Adrenal gland (tissue), 5 donors: ENCODE results near the gene AADACL4.

Experiments
- POLR2A ChIP-seq, 2 donors: fragments of 450-650 bp; IDR thresholded peaks; one replicate each; pipeline ENCODE4 v1.6.1; 2017; ENCODE audit warnings: antibody characterized with exemption in 2 of 2, mild to moderate bottlenecking in 2 of 2, moderate library complexity in 1 of 2
- TF ChIP-seq, protein P1 (sequence below), 6 experiments: fragments of 450-650 bp in 4 of 6; fragments of 200-600 bp in 2 of 6; sonication (generic) in 1 of 6; IDR thresholded peaks; 1 replicate in 5 of 6; 2 replicates in 1 of 6; pipeline versions ENCODE4 v1.5.1 to v1.8.0; 2016 to 2021; ENCODE audit warnings: antibody characterized with exemption in 6 of 6, mild to moderate bottlenecking in 2 of 6, moderate library complexity in 1 of 6
- donor health status: DM: no; HTN: no; CAD: no.

DNA sequence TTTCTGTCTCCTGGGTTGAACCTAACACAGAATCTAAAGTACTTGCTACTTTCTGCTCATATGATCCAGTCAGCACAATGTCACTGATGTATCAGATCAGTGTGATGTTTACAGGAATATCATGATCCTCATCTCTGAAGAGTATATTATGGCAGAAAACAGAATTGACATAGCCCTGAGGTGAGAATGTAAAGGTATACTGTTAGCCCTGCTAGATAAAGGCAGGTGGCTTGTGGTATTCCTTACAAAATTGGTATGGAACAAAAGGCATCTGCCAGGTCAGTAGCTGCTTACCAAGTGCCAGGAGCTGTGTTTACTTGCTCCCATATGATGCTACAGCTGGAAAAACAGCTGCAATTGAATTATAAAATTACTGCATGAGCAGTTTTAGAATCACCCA lies 30.5 kb downstream of the AADACL4 start:
- TF ChIP-seq, protein P1, sequence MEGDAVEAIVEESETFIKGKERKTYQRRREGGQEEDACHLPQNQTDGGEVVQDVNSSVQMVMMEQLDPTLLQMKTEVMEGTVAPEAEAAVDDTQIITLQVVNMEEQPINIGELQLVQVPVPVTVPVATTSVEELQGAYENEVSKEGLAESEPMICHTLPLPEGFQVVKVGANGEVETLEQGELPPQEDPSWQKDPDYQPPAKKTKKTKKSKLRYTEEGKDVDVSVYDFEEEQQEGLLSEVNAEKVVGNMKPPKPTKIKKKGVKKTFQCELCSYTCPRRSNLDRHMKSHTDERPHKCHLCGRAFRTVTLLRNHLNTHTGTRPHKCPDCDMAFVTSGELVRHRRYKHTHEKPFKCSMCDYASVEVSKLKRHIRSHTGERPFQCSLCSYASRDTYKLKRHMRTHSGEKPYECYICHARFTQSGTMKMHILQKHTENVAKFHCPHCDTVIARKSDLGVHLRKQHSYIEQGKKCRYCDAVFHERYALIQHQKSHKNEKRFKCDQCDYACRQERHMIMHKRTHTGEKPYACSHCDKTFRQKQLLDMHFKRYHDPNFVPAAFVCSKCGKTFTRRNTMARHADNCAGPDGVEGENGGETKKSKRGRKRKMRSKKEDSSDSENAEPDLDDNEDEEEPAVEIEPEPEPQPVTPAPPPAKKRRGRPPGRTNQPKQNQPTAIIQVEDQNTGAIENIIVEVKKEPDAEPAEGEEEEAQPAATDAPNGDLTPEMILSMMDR (IDR thresholded peaks at IDR 0.05): no peak
- TF ChIP-seq POLR2A (IDR thresholded peaks at IDR 0.05): no peak
